Adrenal gland (tissue), 12 donors: ENCODE results near the gene SYNPO2L. TPM values are rescaled to one million over a fixed set of nuclear protein-coding genes. Genes with fewer than 3 reads are reported as not detected.

Experiments used
- DNase-seq, 7 donors: peaks; one replicate each; pipeline ENCODE4 v3.0.0-alpha.2; 2019 to 2020
- H3K27ac ChIP-seq, 5 donors: fragments of 200-600 bp; sonication (generic) in 4 of 5; 1 replicate in 3 of 5; 2 replicates in 2 of 5; pipeline versions ENCODE4 v1.5.1 to v1.8.0; 2016 to 2020; ENCODE audit warnings: mild to moderate bottlenecking in 1 of 5
- H3K27me3 ChIP-seq: fragments of 200-600 bp; 2 replicates; pipeline ENCODE4 v1.8.0; 2021
- H3K36me3 ChIP-seq, 2 donors: fragments of 200-600 bp; replicated peaks in 1 of 2; 1 replicate in 1 of 2; 2 replicates in 1 of 2; pipeline versions ENCODE4 v1.5.1 to v1.8.0; 2018 to 2022
- H3K4me1 ChIP-seq, 2 donors: fragments of 200-600 bp; replicated peaks in 1 of 2; 1 replicate in 1 of 2; 2 replicates in 1 of 2; pipeline versions ENCODE4 v1.5.1 to v1.8.0; 2018 to 2021
- H3K4me3 ChIP-seq, 4 donors: fragments of 200-600 bp; sonication (generic) in 3 of 4; one replicate each; pipeline ENCODE4 v1.5.1; 2016 to 2018
- H3K9me3 ChIP-seq, 3 donors: fragments of 200-600 bp; sonication (generic) in 1 of 3; replicated peaks in 1 of 3; 1 replicate in 2 of 3; 2 replicates in 1 of 3; pipeline versions ENCODE4 v1.5.1 to v1.8.0; 2016 to 2021
- POLR2A ChIP-seq, 2 donors: fragments of 450-650 bp; IDR thresholded peaks; one replicate each; pipeline ENCODE4 v1.6.1; 2017; ENCODE audit warnings: antibody characterized with exemption in 2 of 2, mild to moderate bottlenecking in 2 of 2, moderate library complexity in 1 of 2
- WGBS, 4 donors: extraction: QIAGEN DNeasy Blood & Tissue Kit in 2 of 4; methylation state at CpG; one replicate each; pipeline versions ENCODE4 v1.1.5 to v1.1.7; 2013 to 2017; 5-methylcytosine and 5-hydroxymethylcytosine counted together
- intact Hi-C, 2 donors: fragments of 100-400 bp; cut with DNase I; formaldehyde crosslinking; loops; one replicate each; pipeline versions ENCODE4 v1.14.1 to v1.15.0; 2022 to 2023
- polyA plus RNA-seq, 3 donors: library from polyadenylated mRNA; stranded (reverse); fragments of 200-250 nt in 2 of 3; fragments of 350-450 nt in 1 of 3; fragmentation: Illumina TruSeq in 1 of 3; extraction: RNeasy Lipid Tissue Mini Kit (QIAGEN cat#74804) in 1 of 3; gene quantifications; one replicate each; pipeline ENCODE4 v1.2.3, GENCODE V29; 2013 to 2014
- total RNA-seq, 9 donors: library from RNA; depleted of rRNA in 4 of 9; stranded (reverse); fragments of >200 nt in 4 of 9; fragments of 120-200 nt in 1 of 9; fragmentation: NEBNext Ultra II Directional in 1 of 9; extraction: Animal tissue kit (Norgen Biotek cat#: 25700) in 1 of 9; gene quantifications; one replicate each; pipeline versions ENCODE4 v1.1.0 to v1.2.4, GENCODE V29; 2013 to 2023
- TF ChIP-seq, protein P1 (sequence below), 6 experiments: fragments of 450-650 bp in 4 of 6; fragments of 200-600 bp in 2 of 6; sonication (generic) in 1 of 6; IDR thresholded peaks; 1 replicate in 5 of 6; 2 replicates in 1 of 6; pipeline versions ENCODE4 v1.5.1 to v1.8.0; 2016 to 2021; ENCODE audit warnings: antibody characterized with exemption in 6 of 6, mild to moderate bottlenecking in 2 of 6, moderate library complexity in 1 of 6
- donor health status: healthy with polysubstance abuse.
- donor health status: Bipolar disorder and iron deficiency.
- donor health status: DM: yes; HTN: yes; CAD: no.
- donor health status: DM: no; HTN: no; CAD: no.
- donor health status: DM: no; HTN: no; CAD: no.
- donor health status: DM: yes; HTN: yes; CAD: no.

SYNPO2L gene
- total and polyA plus RNA-seq, 12 donors = 0.06 to 4.3 (median 0.41) TPM; not detected in 2

- H3K27me3 ChIP-seq = no peaks in the 10 kb centered on the region
- H3K4me3 ChIP-seq = no peak within 1 kb of the TSS
- intact Hi-C loops = loop anchor here in 1 of 2 donors (5.0 kb wide), 1 partner anchor 109 kb away; no protein-coding TSS in a partner anchor
- no peak for TF ChIP-seq POLR2A (IDR thresholded peaks at IDR 0.05)
- TF ChIP-seq, protein P1, sequence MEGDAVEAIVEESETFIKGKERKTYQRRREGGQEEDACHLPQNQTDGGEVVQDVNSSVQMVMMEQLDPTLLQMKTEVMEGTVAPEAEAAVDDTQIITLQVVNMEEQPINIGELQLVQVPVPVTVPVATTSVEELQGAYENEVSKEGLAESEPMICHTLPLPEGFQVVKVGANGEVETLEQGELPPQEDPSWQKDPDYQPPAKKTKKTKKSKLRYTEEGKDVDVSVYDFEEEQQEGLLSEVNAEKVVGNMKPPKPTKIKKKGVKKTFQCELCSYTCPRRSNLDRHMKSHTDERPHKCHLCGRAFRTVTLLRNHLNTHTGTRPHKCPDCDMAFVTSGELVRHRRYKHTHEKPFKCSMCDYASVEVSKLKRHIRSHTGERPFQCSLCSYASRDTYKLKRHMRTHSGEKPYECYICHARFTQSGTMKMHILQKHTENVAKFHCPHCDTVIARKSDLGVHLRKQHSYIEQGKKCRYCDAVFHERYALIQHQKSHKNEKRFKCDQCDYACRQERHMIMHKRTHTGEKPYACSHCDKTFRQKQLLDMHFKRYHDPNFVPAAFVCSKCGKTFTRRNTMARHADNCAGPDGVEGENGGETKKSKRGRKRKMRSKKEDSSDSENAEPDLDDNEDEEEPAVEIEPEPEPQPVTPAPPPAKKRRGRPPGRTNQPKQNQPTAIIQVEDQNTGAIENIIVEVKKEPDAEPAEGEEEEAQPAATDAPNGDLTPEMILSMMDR (IDR thresholded peaks at IDR 0.05) = no peak
- H3K36me3 ChIP-seq = no peaks in the 10 kb centered on the region
- DNase-seq = no peak
- WGBS, 4 donors = 63 to 74% (median 71%) methylated on average over 9 of the region's 9 CpGs
- H3K27ac ChIP-seq = no peak within 1 kb of the TSS
- H3K9me3 ChIP-seq = no peaks in the 10 kb centered on the region
- no peaks in the 10 kb centered on the region for H3K4me1 ChIP-seq
Measured at GRCh38 chr10:73641328-73642060, 14.3 kb downstream of the SYNPO2L start, which contains the start of gene MYOZ1. Gene MYOZ1, minus strand, starts transcription at chr10:73641474. Its CDS starts 1,457 bp downstream, at chr10:73640017.

DNA sequence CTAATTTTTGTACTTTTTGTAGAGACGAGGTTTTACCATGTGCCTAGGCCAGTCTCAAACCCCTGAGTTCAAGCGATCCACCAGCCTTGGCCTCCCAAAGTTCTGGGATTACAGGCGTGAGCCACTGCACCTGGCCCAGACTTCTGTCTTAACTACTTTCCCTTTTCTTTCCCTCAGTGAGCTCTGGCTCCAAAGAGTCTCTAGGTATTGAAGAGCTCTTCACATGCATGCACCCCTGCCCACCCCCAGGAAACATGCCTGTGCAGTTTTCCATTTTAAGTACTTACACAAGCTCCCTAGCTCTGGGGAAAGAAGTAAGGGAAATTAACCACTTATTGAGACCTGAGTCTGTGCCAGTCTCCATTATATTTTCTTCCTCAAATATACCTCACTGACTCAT is 16.5 kb downstream of the SYNPO2L start:
- no peaks in the 10 kb centered on the region for H3K36me3 ChIP-seq
- H3K9me3 ChIP-seq = no peaks in the 10 kb centered on the region
- TF ChIP-seq, protein P1 (IDR thresholded peaks at IDR 0.05) = no peak
- no peak for TF ChIP-seq POLR2A (IDR thresholded peaks at IDR 0.05)
- no peak overlapping the region for H3K27ac ChIP-seq
- DNase-seq = no peak
- intact Hi-C loops = loop anchor here in 1 of 2 donors (10.0 kb wide), 1 partner anchor 64 kb away; no protein-coding TSS in a partner anchor
- 69 to 85% (median 78%) methylated on average over 2 to 3 of the region's 3 CpGs for WGBS, 4 donors
- no peaks in the 10 kb centered on the region for H3K4me1 ChIP-seq
- H3K27me3 ChIP-seq = no peaks in the 10 kb centered on the region
- no peak overlapping the region for H3K4me3 ChIP-seq

DNA sequence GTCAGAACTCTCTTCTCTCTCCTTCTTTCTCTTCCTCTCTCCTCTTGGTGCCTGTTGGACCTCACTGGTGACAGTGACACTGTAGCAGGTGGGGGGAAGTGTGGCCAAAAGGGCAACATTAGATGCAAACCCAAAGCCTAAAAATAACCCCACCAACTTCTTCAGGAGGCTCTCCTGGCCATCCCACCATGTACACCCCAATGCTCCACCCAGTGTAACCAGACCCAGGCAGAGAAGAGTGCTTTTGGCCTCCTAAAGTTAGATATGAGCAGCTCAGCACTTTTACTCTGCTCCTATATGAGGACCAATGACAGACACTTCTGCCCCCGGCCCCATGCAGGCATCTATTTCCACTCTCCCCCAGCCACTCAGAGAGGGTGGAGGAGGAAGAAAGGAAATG is 20.0 kb downstream of the SYNPO2L start:
- H3K27me3 ChIP-seq = no peaks in the 10 kb centered on the region
- intact Hi-C loops = loop anchor here in 1 of 2 donors (10.0 kb wide), 1 partner anchor 61 kb away; no protein-coding TSS in a partner anchor
- no peaks in the 10 kb centered on the region for H3K9me3 ChIP-seq
- DNase-seq = no peak
- H3K36me3 ChIP-seq = no peaks in the 10 kb centered on the region
- H3K27ac ChIP-seq = no peak overlapping the region
- no peak overlapping the region for H3K4me3 ChIP-seq
- 40 to 50% (median 43%) methylated on average over 1 of the region's 1 CpG for WGBS, 4 donors
- no peaks in the 10 kb centered on the region for H3K4me1 ChIP-seq
- TF ChIP-seq, protein P1 (IDR thresholded peaks at IDR 0.05) = no peak
- TF ChIP-seq POLR2A (IDR thresholded peaks at IDR 0.05) = no peak

- H3K4me3 ChIP-seq = no peak overlapping the region
- no peaks in the 10 kb centered on the region for H3K36me3 ChIP-seq
- no peaks in the 10 kb centered on the region for H3K27me3 ChIP-seq
- H3K27ac ChIP-seq = no peak overlapping the region
- H3K9me3 ChIP-seq = no peaks in the 10 kb centered on the region
- no peak for DNase-seq
- intact Hi-C loops = loop anchor here in 1 of 2 donors (10.0 kb wide), 1 partner anchor 60 kb away; no protein-coding TSS in a partner anchor
- TF ChIP-seq POLR2A (IDR thresholded peaks at IDR 0.05) = no peak
- TF ChIP-seq, protein P1 (IDR thresholded peaks at IDR 0.05) = no peak
- H3K4me1 ChIP-seq = no peaks in the 10 kb centered on the region
- 77 to 83% (median 81%) methylated on average over 4 to 5 of the region's 5 CpGs for WGBS, 4 donors
Measured at GRCh38 chr10:73634421-73634820, 21.4 kb downstream of the SYNPO2L start.
